ENCODE data around the gene SP2.
"Not testable (repeated sequence)": the region's sequence is repeated elsewhere in the genome, so short reads cannot be mapped to it uniquely, and the experiment has no call there.

The SP2 gene

DNA sequence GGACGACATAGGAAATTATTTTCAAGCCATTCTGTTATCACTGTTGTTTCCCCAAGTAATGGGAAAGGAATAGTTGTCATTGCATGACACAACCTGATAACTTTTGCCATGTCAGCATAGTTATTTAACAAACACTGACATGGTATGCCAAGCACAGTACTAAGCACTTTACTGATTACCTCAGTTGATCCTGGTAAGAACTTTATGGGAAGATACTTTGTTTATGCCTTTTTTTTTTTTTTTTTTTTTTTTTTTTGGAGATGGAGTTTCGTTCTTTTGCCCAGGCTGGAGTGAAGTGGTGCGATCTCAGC lies 29.6 kb downstream of the SP2 start:
- no peak for DNase-seq

DNA sequence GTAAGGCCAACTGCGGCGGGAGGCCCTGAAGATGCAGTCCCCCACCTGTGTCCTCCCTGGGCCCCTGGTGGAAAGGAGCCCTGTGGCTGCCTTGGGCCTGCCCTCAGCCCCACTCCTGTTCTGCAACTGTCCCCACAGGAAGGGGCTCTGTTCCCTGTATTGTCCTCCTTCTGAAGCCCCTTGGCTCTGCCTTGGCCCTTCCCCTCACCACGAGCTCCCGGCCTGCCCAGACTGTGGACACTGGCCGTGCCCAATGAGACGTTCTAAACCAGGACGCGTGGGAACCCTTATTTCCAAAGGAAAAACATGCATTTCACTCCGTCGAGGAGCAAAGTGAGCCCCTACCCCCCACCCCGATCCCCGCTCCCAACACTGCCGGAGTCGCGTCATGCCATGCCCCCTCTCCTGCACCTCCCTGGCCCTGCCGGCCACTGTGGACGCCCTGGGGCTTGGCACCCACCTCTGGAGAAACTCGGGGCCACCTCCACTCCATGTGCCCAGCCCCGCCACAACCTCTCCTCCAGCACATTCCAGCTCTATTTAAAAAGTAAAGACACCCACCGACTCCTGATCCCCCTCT lies 31.9 kb downstream of the SP2 start:
- no peak for DNase-seq

DNA sequence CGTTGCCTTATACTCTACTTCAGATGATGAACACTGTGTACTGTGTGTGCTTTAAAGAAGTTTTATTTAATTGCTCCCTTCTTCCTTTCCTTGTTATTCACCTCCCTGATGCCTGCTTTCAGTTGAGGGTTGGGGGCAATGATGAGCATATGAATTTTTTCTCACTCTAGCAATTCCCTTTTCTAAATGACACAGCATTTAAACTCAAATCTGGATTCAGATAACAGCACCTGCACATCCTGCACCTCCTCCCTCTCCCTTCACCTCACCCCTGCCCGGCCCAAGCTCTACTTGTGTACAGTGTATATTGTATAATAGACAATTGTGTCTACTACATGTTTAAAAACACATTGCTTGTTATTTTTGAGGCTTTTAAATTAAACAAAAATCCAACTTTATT lies 32.4 kb downstream of the SP2 start:
- DNase-seq: no peak

DNA sequence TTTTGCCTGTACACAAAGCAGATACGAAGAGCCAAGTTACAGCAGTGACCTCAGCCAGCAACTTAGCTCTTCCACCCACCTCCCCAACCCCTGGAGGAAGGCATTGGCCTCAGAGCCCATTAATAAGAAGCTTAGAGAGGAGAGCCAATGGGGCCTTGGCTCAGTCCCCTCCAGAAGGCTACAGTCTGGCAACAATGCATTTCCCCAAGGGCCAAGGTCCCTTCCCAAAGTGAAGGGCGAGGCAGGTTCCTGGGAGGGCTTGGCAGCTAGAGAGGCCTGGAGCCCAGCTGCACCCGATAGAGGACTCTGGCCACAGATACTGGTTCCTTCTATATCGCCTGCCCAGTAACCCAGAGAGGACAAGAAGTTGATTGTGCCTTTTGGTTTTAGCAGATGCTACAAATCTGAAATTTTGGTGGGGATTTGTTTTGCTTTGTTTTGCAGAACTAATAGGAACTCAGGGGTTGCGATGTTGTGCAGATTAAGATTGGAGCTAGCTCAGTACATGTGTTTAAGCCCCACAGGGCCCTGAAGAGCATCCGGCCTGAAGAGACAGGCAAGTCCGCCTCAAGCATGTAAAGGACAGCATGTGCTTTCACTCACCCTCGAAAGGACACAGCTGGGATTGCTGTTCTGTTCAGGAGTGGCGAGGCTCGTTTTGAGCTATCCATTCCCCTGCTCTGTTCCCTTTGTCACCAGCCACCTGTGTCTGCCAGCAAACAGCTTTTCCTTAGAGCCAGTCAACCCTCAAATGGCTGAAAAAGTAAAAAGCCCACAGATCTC lies 33.4 kb downstream of the SP2 start:
- no peak for DNase-seq

DNA sequence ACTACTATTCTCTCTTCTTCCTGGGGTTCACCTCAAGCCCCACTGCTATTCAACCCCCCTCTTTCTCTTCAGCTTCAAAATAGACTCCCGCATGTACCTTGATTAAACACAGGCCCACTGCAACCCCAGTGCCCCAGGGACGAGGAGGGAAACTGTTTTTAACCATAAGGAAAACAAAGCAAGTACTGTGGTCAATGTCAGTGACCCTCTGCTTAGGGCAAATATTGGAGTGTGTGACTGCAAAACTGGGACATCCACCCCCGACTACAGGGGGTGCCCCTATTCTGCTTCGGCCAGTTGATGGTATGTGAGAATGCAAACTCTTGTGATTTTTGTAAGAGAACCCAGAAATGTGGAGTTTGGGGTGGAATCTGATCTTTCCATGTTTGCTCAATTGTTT lies 35.8 kb downstream of the SP2 start:
- DNase-seq: no peak

DNA sequence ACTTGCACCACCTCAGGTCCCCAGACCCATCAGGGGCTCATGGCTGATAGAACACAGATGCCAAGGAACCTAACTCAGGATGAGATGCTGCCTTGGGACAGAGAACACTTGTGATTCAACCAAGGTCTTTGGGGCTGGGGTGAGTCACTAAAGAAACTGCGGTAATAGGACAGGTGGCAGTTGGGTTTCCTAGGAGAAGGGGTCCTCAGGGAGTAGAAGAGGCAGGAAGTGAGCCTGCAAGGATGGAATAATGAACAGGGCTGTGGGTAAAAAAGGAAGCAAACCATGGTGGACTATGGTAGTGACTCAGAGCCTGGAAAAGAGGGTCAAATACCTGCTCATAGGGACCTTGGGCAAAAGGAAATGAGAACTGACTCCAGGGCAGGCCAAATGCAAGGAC lies 38.8 kb downstream of the SP2 start:
- DNase-seq: no peak

DNA sequence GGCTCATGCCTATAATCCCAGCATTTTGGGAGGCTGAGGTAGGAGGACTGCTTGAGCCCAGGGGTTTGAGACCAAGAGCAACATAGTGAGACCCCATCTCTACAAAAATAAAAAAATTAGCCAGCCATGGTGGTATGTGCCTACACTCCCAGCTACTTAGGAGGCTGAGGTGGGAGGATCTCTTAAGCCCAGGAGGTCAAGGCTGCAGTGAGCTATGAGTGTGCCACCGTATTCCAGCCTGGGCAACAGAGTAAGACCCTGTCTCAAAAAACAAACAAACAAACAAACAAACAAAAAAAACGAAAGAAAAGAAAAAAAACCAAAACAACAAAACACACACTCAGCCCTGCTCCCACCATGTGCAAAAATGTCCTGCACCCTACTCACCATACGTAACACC lies 39.4 kb downstream of the SP2 start:
- DNase-seq: not testable (repeated sequence)

DNA sequence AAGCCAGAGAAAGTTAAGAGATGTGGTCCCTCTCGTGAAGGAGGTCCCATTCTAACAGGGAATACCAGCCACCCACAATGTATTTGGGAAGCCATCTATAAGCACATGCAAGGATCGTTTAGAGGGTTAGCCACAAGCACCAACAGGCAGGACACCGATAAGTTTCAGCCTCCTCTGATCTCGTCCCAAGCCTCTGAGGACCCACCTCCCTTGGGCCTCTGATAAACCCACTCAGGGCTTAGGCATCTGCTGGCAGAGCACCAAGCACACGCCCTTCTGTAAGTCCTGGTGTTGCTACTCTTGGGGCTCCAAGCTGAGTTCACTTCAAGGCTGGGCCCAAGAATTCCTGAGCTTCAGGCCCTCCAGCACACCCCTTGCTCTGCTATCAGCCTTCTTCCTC lies 39.9 kb downstream of the SP2 start:
- no peak for DNase-seq

DNA sequence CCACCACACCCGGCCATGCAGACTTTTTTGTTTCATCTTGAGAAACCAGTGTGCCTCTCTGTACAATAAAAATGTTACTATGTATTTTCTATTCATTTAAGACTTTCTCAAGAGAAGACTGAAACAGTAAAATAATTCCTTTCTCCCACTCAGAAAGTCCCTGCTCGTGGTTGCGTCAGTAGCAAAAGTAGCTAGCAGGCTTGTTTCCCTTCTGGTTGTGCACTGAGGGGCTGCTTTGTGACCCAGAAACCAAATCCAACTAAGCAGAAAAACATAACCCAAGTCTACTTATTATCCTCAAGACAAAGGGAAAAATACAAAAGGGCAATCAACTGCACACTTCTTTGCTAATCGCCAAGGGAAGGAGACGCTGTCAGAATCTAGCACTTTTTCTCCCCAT lies 41.9 kb downstream of the SP2 start:
- no peak for DNase-seq

DNA sequence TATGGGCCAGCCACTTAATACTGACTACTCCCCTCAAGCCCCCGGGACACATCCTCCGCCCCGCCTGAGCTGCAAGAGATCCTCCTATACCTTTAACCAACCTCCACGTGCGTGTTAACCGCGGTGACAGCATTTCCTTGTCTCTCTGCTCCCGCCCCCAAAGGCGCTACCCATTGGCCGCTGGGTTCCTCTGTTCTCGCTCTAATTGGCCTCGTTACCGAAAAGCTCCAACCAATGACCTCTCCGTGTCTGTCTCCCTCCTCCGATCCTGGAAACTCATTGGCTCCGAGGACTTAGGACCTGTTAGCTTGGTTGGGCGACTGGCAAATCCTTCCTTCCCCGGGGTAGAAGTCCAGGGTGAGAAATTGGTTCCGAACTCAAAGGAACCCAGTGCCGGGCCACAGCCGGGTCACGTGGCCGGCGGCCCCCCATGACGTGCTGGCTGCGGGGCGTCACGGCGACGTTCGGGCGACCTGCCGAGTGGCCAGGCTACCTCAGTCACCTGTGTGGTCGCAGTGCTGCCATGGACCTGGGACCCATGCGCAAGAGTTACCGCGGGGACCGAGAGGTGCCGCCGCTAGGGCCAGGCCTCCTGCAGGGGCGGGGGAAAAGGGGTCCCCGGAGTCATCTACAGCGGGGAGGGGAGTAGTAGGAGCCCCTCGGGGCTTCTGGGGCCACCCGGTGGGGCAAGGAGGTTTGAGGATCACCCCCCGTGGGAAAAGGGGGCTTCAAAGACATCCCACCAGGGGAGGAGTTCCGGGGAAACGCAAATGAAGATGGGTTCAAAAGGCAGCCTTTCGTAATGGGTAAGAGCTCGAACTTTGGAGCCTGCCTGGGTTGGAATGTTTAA lies 45.4 kb downstream of the SP2 start, which contains the start of gene PNPO:
PNPO (plus strand) TSS at position 326 of the 850 bp plus-strand sequence; CDS start at position 431, 105 bp downstream.
- DNase-seq: peak; percentile 94 to 96

DNA sequence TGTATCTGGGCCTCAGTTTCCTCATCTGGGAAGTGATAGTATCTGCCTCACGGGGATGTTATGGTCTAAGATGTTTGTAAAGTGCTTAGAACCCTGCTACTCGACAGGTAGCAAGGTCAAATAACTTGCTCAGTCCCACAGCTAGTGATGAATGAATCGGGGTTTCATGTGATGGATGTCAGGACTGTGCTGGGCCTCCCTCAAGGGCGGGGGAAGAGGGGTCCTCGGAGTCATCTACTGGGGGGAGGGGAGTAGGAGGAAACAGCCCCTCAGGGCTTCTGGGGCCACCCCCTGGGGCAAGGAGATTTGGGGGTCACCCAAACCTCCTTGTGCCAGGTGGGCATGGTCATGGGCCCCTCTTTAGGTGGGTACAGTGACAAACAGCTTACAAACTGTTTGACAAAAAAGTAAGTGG lies 46.1 kb downstream of the SP2 start:
- no peak for DNase-seq

DNA sequence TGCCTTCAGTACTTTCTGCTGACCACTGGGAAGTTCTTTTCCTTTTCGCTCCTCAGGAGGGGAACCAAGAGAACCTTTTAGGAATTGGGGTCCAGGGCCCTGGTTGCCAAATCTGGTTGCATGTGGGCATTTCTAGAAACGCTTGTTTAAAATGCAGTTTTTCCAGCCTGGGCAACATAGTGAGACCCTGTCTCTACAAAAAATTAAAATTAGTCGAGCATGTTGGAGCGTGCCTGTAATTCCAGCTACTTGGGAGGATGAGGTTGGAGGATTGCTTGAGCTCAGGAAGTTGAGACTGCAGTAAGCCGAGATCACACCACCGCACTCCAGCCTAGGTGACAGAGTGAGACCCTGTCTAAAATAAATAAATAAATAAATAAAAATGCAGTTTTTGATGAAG lies 46.5 kb downstream of the SP2 start:
- no peak for DNase-seq

DNA sequence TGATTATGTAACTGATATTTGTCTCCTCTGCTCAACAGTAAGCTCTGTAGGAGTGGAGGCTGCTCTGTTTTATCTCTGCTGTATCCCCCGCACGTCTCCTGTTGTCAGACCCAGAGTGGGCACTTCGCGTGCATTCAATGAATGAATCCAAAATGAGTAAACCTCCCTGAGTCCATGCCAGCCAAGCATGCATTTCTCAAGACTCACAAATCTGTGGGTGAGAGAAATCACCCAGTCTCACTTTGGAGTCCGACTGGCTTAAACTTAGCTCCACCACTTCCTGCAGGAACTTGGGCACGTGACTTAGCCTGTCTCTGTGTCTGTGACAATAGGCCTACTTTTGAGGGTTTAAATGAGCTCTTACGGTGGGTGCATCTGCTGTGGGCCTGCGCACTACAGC lies 49.0 kb downstream of the SP2 start:
- DNase-seq: peak; percentile 11 to 15

DNA sequence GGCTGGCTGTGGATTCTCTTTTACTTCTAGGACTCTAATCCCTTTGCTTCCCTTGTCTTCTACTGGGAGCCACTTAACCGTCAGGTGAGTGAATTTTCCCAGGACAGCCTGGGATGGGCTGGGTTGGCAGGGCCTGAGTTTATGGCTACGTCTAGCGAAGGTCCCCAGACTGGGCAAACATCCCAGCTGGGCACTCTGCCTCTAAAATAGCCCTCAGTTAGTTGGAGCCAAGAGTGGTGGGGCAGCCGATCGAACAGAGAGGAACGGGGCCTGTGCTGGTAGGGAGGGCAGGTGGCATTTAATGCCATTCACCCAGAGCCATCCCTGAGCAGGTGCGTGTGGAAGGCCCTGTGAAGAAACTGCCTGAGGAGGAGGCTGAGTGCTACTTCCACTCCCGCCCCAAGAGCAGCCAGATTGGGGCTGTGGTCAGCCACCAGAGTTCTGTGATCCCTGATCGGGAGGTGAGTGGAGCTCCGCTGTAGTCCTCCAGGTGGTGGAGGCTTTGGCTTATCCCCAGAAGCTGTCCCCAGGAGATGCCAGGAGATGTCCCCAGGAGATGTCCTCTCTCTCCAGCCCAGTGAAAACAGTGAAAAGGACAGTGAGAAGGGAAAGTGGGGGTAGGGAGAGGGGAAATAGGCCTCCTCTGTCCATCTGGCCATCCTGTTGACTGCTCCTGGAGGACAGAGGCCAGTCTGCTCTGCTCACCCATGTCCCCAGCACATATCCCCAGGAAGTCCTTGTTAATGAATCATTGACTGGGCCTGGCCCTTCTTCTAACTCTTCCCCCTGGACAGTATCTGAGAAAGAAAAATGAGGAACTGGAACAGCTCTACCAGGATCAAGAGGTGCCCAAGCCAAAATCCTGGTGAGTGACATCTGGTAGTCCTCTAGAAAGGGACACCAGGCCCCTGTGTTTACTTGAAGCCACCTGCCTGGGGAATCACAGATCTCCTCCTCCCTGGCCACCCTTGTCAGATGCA lies 49.8 kb downstream of the SP2 start:
- DNase-seq: no peak

DNA sequence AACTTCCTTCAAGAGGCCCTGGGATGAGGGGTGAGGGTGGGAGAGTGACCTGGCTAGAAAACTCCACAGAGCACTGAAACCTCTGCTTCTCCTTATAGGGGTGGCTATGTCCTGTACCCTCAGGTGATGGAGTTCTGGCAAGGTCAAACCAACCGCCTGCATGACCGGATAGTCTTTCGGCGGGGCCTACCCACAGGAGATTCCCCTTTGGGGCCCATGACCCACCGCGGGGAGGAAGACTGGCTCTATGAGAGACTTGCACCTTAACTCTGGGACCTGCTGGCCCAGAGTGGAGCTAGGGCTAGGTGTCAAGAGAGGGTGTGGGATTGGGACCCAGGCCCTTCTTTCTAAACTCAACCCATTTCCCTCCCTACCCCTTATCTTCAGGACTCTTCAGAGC lies 50.5 kb downstream of the SP2 start:
- no peak for DNase-seq

DNA sequence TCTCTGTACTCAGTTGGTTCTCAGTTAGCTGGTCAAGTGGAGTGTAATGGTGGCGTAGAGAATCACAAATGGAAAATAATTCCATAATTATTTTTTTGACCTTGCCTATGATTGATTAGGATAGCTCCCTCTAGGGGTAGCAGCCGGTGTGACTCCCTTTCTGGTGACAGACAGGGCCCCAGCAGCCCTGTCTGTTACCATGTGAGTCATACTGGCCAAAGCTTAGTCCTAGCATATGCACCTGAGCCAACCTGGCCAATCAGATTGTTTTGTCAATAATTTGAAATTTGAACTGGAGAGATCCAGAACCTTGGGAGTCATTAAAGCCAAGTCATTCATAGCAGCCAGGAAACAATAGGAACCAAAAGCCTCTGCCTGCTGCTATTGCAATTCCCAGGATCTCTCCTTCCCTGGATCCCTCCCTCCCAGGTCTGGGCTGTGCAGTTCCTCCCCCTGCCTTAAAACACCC lies 50.9 kb downstream of the SP2 start:
- peak; percentile 73 to 78 for DNase-seq

DNA sequence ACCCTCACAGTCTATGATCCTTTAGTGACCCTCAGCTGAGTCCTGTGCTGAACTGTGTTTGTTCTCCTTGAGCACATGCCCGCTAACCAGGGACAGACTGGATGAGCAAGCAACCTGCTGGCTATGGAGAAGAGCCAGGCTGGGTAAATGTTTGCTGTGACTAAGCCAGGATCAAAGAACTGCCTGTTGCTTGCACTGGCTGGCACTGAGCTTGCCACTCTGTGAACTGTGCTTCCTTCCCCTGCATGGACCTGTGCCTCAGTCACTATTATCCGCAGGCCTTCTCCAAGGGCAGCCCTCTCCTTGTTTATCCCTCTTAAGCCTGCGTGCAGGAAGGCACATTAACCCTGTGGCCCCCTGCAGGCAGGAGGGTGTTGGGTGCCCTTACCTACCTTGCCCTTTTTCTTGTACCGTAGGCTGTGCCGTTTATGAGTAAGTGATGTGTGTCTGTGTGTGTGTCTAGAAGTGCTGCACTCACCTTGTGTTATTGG lies 52.7 kb downstream of the SP2 start:
- DNase-seq: no peak

DNA sequence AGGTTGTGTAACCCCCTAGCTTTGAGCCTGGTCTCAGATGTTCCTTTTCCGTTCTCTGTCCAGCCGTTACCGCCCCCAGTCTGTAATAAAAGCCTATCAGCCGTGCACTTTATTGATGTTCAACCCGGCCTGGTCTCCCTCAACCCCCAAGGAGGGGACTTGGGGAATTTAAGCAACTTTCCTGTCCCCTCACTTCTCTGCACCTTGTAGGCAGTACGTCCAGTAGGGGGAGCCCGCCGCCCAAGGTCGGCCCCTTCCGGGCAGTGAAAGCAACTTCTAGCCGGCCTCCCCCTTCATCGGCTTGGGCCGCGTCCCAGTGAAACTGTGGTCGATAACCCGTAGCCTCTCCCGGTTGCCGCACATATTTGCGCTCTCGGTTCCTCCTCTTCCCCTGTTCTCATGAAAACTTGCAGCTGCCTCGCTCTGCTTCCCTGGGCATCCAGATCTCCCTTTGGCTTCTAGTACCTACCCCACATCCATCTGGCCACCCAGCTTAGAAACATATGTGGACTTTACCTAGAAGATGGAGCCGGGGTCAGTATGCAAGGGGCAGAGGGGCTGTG lies 53.2 kb downstream of the SP2 start:
- peak; percentile 76 to 80 for DNase-seq

DNA sequence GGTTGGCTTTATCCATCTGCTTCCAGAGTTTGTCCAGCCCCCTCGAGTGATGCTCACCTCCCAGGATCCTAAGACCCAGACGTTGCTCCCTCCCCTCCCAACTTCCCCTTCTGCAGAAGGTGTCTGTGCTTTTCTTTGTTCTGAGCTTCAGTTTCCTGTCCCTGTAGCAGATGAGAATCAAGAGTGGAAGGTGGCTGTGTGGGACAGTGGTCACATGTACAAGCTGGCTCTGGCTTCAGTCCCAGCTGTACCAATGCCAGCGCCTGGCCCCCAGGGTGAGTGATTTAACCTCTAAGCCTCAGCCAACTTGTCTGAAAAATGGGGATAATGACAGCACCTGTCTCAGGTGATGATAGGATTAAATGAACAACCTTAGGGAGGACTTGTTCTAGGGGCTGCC lies 53.9 kb downstream of the SP2 start:
- DNase-seq: no peak

DNA sequence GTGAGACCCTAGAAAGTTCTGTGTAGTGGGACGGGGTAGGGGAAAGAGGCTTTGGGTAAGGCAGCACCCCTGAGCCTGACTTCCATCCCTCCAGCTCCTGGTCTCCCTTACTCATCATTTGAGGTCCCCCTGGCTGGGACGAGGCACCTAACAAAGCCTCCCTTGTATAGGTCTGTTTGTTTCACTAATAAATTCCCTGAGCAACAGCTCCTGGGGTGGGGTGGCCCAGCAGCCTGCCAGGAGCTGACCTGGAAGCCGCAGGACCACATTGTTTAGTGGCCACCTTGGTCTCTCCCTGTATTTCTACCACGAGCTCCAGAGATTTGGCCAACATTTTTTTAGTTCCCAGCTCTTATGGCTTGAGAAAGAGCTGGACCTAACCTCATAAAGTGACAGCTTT lies 54.4 kb downstream of the SP2 start:
- no peak for DNase-seq

DNA sequence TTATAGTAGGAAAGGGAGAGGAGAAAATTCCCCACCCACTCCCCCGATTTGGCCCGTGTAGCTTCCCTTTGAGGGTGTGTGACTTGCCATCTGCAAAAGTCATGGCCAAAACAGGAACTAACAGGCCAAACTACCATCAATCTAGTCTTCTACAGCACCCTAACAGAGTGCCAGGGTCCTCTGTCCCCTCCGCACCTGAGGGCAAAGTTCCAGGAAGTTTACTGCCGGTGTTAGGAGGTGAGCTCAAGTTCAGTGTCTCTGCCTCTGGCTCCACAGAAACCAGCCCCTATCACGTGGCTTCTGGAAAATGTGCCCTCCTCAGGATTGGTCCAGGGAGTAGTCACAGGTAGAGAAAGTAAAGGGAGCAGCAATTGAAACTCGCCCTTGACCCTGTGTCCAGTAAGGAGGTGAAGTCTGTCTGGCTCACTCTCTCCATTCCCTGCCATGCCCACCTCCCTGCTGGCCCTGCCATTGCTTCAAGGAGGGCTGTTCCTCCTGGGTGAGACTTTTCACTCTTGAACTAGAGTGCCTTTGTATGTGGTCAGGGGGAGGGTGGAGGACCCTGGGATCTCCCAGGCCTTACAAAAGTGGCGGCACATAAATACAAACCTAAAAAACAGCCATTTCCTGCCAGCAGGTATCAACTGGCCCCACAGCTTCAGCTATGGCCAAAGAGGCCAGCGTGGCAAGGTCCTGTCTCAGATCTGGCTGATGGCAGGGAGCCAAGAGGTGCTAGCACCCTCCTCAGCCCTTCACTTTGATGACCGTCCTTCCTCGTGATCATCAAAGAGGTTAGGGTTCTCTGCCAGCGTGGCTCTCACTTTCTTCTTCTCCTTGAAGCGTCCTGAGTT lies 56.4 kb downstream of the SP2 start:
- DNase-seq: no peak
